OCI-LY1 (cell line): ENCODE data around the gene WDFY4.

Experiments
- EZH2 ChIP-seq: fragments of 200-600 bp; sonication (generic), shearing (Covaris generic); IDR thresholded peaks from 2 replicates; pipeline ENCODE4 v1.8.0; 2017; ENCODE audit warnings: borderline replicate concordance, mixed run types, mild to moderate bottlenecking, antibody characterized with exemption, low read length, moderate library complexity, mixed read lengths
- TF ChIP-seq, protein P1 (sequence below): fragments of 200-600 bp; sonication (generic), shearing (Covaris generic); IDR thresholded peaks from 2 replicates; pipeline ENCODE4 v1.5.1; 2017; ENCODE audit warnings: mild to moderate bottlenecking, antibody characterized with exemption, low read length, moderate library complexity, mixed read lengths

DNA sequence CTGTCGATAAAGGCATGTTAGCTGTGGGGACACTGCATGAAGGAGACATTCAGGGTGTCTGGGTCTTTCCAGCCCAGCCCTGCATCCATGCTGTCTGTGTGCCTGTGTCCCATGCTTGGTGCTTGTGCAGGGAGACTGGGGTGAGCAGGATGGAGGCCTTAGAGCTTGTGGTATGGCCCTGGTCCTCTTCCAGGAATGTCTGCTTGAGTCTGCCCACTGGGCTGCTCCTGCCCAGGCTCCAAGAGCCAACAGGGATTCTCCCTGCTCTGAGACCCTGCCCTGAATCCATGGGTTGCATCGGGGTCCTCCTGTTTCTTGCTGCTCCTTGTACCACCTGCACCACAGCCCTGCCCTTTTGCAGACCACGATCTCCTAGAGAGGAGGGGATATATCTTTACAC, 48.4 kb upstream of the WDFY4 start:
- TF ChIP-seq, protein P1, sequence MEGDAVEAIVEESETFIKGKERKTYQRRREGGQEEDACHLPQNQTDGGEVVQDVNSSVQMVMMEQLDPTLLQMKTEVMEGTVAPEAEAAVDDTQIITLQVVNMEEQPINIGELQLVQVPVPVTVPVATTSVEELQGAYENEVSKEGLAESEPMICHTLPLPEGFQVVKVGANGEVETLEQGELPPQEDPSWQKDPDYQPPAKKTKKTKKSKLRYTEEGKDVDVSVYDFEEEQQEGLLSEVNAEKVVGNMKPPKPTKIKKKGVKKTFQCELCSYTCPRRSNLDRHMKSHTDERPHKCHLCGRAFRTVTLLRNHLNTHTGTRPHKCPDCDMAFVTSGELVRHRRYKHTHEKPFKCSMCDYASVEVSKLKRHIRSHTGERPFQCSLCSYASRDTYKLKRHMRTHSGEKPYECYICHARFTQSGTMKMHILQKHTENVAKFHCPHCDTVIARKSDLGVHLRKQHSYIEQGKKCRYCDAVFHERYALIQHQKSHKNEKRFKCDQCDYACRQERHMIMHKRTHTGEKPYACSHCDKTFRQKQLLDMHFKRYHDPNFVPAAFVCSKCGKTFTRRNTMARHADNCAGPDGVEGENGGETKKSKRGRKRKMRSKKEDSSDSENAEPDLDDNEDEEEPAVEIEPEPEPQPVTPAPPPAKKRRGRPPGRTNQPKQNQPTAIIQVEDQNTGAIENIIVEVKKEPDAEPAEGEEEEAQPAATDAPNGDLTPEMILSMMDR: no peak
- TF ChIP-seq EZH2: no peak
